Activated naive CD4-positive, alpha-beta T cell (primary cell): ENCODE results near the gene CD3E.

Source experiments
- DNase-seq, 4 experiments: peaks; one replicate each; lab custom pipeline; 2025; lab: John Stamatoyannopoulos, UW

Gene CD3E

DNA sequence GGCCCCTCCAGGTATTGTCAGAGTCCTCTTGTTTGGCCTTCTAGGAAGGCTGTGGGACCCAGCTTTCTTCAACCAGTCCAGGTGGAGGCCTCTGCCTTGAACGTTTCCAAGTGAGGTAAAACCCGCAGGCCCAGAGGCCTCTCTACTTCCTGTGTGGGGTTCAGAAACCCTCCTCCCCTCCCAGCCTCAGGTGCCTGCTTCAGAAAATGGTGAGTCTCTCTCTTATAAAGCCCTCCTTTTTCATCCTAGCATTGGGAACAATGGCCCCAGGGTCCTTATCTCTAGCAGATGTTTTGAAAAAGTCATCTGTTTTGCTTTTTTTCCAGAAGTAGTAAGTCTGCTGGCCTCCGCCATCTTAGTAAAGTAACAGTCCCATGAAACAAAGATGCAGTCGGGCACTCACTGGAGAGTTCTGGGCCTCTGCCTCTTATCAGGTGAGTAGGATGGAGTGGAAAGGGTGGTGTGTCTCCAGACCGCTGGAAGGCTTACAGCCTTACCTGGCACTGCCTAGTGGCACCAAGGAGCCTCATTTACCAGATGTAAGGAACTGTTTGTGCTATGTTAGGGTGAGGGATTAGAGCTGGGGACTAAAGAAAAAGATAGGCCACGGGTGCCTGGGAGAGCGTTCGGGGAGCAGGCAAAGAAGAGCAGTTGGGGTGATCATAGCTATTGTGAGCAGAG lies at the start of gene CD3E:
Gene CD3E (plus strand): TSS at position 163 of the 681 bp plus-strand sequence. CDS start 223 bp downstream, at position 386.
- peak in 3 of 4 experiments; percentile 20 to 52 (median 35) for DNase-seq

DNA sequence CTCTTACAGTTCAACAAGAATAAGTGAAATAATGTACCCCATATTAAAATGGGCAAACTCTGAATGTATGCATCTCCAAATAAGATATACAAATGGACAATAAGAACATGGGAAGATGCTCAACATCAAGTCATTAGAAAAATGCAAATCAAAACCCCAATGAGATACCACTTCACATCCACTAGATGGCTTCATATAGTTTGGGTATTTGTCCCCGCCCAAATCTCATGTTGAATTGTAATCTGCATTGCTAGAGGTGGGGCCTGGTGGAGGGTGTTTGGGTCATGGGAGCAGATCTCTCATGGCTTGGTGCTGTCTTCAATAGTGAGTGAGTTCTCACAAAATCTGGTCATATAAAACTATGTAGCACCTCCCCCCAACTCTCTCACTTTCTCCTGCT lies 46.1 kb upstream of the CD3E start:
- DNase-seq = no peak

- DNase-seq = no peak
These were observed 45.4 kb upstream of the CD3E start for GRCh38 chr11:118259138-118259537.

GRCh38 chr11:118260353-118260752 lies 44.2 kb upstream of the CD3E start:
- DNase-seq = no peak

DNA sequence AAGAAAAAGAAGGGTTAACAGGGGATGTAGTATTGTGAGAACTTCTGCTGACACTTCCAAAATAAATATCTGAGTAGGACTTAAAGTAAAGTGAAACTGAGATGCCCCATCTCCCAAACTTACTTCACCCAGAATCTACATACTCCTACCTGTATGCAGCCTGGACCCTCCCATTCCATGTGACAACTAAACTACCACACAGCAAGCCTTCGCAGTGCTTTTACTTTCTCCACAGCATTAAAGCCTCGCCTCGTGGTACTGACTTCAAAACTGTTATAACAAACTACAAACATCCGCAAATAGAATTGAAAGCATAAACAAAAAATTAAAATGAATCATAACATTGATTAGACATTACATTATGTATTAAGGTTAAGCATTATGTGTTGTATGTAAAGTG lies 41.4 kb upstream of the CD3E start:
- DNase-seq = no peak

GRCh38 chr11:118263695-118264568 lies 40.6 kb upstream of the CD3E start, which contains the start of gene MPZL2:
Gene MPZL2 (minus strand): TSS chr11:118264297. CDS start chr11:118264153, 144 bp downstream.
- no peak for DNase-seq

- no peak for DNase-seq
These were observed 39.7 kb upstream of the CD3E start for GRCh38 chr11:118264569-118265465.

- DNase-seq = no peak
These were observed 38.6 kb upstream of the CD3E start for GRCh38 chr11:118265954-118266353.

DNA sequence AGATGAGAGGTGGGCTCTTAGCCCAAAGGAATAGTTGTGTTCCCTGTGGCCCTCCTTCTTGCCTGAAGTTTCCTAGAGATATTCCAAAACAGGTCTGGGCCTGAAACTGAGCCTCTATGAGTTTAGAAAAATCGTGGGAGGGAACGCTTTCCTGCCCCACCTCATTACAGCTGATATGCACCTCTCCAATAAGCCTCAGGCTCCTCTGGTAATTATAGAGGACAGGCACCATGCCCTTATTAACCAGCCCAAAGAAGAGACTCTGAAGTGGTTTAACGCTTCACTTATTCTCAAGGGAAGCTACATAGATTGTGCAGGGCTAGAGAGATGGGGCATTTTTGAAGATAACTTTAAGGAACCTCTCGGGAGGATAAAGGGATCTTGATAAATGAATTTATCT lies 37.0 kb upstream of the CD3E start:
- no peak for DNase-seq

DNA sequence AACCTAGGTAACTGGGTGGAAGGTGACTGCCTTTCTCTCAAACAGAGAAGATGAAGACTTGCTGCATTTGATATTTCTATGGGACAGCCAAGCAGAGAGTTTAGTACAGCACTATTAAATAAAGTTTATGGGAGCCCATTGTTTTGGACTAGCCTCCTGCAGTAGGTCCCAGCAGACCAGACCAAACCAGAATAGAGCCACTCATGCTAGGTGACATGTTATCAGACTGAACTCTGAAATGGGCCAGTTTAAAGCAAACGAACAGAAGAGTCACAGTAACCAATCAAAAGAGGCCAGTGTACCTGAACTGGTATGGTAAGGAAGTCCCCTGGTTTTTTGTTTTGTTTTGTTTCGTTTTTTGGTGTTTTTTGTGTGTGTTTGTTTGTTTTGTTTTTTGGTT lies 32.5 kb upstream of the CD3E start:
- no peak for DNase-seq

DNA sequence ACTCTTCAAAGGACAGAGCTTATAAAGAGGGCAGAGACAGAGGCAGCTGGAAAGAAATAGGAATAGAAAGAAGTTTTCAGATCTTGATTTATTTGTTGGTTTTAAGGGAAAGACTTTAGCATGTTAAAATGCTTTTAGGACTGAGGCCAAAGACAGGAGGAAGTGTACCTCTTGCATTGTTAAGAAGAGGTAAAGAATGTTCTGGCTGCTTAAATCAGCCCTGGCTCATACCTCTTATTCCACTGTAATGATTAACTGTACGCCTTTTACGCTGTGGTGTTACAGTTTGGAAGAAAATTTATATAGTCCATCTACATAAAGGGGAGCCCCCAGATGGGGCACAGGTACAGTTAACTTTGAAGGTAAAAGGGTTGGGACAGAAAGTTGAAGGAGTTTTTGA lies 30.3 kb upstream of the CD3E start:
- DNase-seq = no peak

DNA sequence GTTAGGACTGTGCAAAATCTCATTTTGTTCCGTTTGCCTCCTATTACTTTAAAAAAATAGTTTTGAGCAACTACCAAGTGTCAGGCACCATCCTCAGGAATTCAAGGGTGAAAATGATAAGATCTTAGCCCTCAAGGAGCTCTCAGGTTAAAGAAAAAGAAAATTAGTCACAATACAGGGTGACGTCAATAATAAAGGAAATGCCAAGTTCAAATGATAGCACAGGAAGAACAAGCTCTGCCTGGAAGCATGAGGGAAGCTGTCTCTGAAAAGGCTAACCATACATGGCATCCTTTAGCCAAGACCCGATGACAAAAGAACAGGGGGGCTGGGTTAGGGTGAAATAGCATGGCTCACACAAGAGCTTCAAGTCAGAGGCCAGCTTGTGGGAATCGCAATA lies 29.4 kb upstream of the CD3E start:
- no peak for DNase-seq

DNA sequence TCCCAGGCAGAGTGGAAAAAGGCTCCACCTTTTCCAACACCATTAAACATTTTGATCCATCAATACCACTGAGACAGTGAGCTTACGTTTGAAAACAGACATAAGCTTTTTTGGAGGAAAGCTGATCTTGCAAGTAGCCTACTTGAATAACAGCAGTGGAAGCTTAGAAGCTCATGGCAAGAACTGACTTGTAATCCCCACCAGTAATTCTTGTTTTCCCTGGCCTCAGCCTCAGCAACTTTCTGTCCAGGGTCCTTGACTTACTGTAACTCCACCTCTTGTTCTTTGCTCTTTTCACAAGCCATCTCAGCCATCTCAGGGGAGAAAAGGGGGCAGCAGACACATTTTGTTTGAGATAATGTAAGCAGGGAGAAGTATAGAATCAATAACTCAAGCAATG lies 28.1 kb upstream of the CD3E start:
- no peak for DNase-seq

DNA sequence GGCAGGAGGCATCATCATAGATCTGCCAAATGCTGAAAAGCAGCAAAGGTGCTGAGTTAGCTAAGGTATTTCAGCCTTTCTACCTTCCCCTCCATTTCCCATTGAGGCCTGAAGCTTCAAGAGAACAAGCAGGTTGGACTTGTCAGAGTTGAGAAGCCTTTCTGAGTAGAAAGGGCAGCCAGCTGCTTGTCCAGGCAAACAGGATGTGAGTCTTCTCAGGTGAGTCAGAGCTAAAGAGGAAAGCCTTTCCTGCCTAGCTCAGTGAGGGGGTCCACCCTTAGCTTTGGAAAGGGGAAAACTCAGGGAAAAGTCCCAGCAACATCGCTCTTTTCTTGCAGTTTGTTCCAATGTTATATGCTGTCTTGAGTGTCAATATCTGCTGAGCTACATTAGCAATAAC lies 27.2 kb upstream of the CD3E start:
- no peak for DNase-seq

DNA sequence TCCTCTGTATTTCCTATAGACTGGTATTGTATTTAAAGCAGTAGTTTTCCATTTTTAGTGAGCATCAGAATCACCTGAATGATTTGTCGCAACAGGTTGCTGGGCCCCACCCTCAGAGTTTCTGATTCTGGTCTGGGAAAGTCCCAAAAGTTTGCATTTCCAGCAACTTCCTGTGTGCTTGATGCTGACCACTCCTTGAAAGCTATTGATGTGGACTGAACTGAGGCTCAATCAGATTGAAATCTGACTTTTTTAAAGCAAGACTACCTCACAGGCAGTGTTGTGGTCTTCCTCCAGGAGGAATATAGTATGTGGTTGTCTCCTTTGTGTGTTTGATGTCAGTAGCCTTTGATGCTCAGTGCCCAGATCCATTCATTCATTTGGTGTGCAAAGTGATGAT lies 23.2 kb upstream of the CD3E start:
- DNase-seq = no peak

DNA sequence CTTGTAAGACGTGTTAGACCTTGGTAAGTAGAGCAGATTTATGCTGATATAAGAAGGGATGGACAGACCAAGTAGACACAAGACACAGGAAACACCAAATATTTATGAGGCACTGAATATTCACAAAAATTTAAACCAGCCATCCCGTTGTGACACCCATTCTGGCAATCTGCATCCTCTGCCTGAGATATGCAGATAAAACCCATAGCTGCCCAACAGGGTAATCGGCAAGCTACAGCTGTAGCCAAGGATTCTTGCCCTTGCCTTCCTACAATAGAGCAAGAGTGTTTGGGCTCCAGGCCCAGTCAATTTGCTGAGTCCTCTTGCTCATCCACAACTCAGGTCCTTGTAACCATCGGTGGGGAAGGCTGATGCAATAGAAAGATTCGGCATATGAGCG lies 21.9 kb upstream of the CD3E start:
- no peak for DNase-seq

DNA sequence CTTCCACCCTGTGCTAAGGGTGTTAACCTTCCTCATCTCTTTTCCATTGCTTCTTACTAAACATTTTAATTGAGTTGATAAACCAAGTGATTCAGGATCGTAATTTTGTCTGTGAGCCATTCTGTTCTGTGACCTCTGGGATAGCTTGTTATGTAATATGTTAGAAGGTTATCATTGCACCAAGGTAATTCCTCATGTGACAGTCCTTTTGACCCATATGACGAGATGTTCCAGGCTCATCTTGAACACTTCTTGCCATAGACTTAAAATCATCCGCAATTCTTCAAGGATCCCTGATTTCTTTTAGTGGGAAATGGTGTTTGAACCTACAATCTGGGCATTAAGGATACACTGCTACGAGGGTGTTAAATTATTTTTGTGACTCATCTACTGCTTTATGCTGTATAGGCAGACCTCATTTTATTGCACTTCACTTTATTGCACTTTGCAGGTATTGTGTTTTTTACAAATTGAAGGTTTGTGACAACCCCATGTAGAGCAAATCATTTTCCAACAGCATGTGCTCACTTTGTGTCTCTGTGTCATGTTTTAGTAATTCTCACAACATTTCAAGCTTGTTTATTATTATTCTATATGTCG lies 21.4 kb upstream of the CD3E start:
- DNase-seq = no peak

- no peak for DNase-seq
These were observed 20.7 kb upstream of the CD3E start for GRCh38 chr11:118283756-118284350.

- DNase-seq = no peak
These were observed 18.0 kb upstream of the CD3E start for GRCh38 chr11:118286545-118286944.

DNA sequence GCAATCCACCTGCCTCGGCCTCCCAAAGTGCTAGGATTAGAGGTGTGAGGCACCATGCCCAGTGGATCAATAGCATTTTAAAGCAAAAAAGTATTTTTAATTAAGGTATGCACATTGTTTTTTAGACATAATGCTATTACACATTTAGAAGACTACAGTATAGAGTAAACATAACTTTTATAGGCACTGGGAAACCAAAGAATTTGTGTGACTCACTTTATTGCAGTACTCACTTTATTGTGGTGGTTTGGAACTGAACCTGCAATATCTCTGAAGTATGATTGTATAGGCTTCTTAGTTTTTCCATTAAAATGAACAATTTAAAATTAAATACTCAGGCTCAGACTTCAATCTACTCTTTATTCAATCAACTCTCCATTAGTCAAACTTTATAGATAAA lies 17.5 kb upstream of the CD3E start:
- DNase-seq = no peak

DNA sequence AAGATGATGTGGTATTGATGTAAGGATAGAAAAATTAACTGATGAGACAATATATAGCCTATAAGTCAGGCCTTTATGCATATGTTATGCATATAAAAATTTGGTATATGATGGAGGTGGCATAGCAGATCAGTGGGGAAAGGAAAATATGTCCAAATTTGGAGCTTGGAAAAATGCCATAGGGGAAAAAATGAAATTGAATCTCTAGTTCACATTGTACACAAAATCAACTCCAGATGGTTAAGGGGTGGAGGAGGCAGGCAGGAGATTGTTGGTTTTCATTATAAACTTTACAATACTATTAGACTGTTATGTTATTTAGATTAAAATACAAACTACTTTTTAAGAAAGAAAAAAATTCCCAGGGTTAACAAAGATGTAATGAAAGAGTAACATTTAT lies 15.1 kb upstream of the CD3E start:
- no peak for DNase-seq

- no peak for DNase-seq
These were observed 13.6 kb upstream of the CD3E start for GRCh38 chr11:118290923-118291322.
